K562 (cell line): ENCODE results near the gene PTPRG.

Experiments used
- POLR2A ChIP-seq: fragments of 450-650 bp; conservative IDR thresholded peaks from 2 replicates; pipeline ENCODE4 v1.6.1; 2016
- SMARCC2 ChIP-seq: fragments of 450-650 bp; IDR thresholded peaks from 2 replicates; pipeline ENCODE4 v1.6.1; 2017; ENCODE audit warnings: antibody characterized with exemption, moderate library complexity, mild to moderate bottlenecking, low read depth
- ZHX1 ChIP-seq: fragments of 150-350 bp; conservative IDR thresholded peaks from 2 replicates; pipeline ENCODE4 v1.6.1; 2014; ENCODE audit warnings: low read length

- TF ChIP-seq SMARCC2 (no peak), POLR2A (no peak), ZHX1 (no peak)
Observed at GRCh38 chr3:61826161-61826560, 264.8 kb downstream of the PTPRG start.
